HG02588 (cell line): ENCODE results near the gene CORO1C.
"Not testable (repeated sequence)": the region's sequence is repeated elsewhere in the genome, so short reads cannot be mapped to it uniquely, and the experiment has no call there.

ENCODE experiments used
- ATAC-seq: cut with Tn5 transposase; IDR thresholded peaks from one replicate; pipeline ENCODE4 v1.9.1; 2021; ENCODE audit warnings: mild to moderate bottlenecking, moderate library complexity; ENCODE audit not compliant: unreplicated experiment

The CORO1C gene

GRCh38 chr12:108731105-108731865 lies at the start of gene CORO1C:
Gene CORO1C, minus strand, starts transcription at chr12:108731518. Its CDS starts 30,200 bp downstream, at chr12:108701318.
- ATAC-seq: peak; percentile 63

- ATAC-seq: no peak
These were observed 48.8 kb upstream of the CORO1C start for GRCh38 chr12:108779998-108780688.

DNA sequence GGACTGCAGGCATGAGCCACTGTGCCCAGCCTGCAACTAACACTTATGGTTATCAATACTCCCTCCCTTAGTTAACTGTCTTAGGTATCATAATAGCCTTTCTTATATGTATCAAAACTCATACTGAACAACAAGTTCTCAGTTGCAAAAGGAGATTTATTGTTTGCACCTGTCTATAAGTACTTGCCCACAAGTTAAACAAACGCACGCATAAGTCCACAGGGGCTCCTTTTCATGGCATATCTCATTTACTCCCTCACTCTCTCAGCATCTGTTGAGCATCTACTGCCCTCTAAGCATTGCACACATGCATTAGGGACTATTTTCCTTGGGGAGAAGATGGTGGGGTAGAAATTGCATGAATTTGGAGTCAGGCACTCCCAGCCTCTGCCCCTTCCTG lies 46.7 kb upstream of the CORO1C start:
- ATAC-seq: no peak

DNA sequence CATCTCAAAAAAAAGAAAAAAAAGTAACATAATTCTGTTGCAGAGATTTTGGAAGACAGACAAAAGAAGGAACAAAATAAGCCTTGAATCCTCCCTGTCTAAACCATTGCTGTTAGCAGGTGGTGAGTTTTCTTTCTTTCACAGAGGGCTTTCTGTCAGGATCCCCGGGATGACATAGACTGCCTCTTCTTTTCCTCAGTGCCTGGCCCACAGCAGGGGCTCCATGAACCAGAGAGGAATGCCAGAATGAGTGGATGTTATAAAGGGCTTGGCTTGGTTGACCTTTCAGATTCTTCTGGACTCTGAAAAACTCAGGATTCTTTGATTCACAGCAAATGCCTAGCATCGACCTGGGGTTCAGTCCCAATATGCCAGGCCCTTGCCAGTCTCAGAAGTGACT lies 45.8 kb upstream of the CORO1C start:
- no peak for ATAC-seq

DNA sequence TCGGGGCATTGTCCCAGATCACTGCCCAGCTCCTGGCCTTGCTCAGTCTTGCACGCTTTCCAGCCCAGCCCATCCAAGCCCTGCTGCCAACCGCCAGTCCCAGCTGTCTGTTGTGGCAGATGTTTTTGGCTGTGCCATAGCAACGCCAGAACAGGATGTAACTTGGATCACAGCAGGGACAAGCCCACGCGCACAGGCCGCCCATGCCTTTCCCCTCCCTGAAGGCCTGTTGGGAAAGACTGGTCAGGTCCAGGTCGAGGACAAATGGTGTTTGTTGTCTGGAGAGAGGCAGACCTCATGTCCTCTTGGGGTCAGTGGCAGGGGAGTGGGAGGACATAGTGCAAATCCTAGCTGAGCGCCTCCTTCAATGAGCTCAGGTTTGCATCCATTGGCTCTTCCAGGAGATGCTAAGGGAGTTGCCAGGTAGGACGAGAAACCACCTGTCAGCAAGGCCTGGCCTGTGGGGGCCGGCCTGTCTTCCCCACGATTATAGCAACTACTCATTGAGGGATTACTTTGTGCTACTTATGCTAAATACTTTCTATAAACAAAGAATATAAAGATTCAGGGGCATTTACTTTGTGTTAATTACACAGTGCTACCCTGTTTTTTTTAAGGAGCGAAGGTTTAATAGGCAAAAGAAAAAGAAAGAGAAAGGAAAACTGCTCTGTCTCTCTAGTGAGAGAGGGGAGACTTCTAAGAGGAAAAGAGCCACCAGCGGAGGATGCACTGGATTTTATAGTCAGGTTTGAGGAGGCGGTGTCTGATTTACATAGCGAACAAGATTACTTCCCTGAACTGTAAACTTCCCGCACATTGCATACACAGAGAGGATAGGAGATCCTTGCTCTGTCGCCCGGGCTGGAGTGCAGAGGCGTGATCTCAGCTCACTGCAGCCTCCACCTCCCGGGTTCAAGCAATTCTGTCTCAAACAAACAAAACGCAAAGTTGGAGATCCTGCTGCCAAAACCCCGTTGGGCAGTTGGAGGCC lies 42.8 kb upstream of the CORO1C start:
- no peak for ATAC-seq

- ATAC-seq: no peak
These were observed 41.8 kb upstream of the CORO1C start for GRCh38 chr12:108772891-108773797.

DNA sequence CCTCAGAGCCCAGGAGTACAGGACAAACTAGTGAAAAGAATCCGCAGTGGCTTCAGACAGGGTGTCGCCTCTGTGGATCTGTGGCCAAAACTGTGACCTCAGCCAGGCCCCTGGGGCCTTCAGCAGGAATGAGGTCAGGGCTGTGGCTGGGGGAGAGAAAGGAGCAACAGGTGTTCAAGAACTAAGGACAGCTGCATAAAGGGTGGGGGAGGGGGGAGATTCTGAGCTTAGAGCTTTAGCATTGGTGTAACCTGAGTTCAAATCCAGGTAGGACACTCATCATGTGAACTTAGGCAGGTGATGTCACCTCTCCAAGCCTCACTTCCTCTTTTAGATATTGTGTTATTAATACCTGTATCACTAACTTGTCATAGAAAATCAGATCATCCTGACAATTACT lies 40.9 kb upstream of the CORO1C start:
- no peak for ATAC-seq

DNA sequence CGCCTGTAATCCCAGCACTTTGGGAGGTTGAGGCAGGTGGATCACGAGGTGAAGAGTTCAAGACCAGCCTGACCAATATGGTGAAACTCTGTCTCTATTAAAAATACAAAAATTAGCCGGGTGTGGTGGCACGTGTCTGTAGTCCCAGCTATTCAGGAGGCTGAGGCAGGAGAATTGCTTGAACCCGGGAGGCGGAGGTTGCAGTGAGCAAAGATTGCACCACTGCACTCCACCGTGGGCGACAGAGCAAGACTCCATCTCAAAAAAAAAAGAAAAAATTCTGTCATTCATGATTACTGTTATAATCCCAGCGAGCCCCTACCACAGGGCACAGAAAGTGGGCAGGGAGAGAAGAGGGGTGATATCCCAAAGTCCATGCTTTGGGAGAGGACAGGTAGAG lies 40.5 kb upstream of the CORO1C start:
- ATAC-seq: not testable (repeated sequence)

DNA sequence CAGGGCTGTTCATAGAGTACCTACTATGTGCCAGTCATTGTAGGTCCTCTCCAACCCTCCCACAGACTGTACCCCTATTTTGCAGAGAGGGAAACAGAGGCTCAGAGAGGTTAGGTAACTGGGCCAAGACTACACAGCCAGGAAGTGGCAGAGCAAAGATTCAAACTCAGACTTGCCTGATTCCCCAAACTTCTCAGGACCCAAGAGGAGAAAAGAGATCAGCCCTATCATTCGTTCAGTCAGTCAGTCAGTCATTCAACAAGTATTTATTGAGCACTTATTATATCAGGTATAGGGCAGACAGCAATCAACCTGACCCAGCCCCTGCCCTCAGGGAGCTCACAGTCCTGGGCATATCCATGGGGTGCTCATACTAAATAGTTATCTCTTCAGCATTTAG lies 39.6 kb upstream of the CORO1C start:
- ATAC-seq: no peak

DNA sequence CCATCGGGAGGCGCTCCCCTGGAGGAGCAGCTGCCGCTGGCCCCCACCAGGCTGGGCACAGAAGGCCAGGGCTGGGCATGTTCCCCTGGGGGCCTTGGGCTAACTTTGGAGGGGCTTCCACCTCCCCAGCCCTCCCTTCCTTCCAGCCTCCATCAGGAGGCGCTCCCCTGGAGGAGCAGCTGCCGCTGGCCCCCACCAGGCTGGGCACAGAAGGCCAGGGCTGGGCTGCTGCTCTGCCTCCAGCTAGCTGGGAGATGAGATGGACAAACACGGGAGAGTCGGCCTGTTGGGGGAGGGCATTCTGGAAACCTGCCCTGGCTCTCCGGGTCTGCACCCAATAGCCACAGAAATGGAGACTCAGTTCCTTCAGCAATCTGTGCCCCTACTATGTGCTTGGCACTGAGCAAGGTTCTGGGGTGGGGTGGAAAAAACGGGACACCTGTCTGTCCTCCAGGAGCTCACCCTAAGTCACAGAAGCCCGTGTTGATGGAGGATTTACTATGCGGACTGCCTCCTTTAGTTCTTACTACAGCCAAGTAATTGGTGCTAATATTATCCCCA lies 39.0 kb upstream of the CORO1C start:
- ATAC-seq: no peak

- ATAC-seq: peak; percentile 51
These were observed 37.5 kb upstream of the CORO1C start for GRCh38 chr12:108768591-108769500.

DNA sequence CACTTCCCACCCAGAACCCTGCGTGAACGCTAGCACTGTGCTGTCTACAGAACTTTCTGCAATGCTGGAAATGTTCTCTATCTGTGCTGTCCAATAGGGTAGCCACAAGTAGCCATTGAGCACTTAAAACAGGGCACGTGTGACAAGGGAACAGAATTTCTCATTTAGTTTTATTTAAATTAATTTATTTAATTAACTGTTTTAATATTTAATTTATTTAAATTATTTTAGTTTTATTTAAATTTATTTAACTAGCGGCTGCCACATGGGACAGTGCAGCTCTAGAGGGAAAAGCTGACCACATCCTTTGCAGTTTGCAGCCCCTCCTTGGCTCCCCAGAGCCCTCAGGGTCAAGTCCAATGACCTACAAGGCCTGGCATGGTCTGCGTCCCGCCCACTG lies 35.0 kb upstream of the CORO1C start:
- ATAC-seq: no peak

DNA sequence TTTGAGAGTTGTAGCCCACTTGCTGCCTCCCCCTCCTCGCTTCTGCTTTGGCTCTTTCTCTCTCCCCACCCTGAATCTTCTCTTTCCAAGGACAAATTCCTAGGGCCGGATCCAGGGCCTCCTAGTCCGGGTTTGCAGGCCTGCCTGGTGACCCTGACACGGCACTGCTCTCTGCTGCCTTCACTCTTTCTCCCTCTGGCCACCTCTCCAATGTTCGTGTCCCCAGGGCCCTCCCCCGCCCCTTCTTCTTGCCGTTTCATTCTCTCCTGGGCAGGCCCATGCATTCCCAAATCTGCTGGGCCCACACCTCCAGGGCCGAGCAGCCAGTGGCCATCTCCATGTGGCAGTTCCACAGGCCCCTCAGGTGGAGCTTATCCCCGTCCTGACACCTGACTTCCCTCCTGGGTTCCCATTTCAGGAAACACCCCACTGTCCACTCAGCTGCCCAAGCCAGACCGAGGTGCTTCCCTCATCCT lies 34.0 kb upstream of the CORO1C start:
- ATAC-seq: no peak

- no peak for ATAC-seq
These were observed 33.4 kb upstream of the CORO1C start for GRCh38 chr12:108764540-108765288.

GRCh38 chr12:108761226-108761625 lies 29.9 kb upstream of the CORO1C start:
- ATAC-seq: no peak

- ATAC-seq: no peak
These were observed 28.6 kb upstream of the CORO1C start for GRCh38 chr12:108759924-108760323.

DNA sequence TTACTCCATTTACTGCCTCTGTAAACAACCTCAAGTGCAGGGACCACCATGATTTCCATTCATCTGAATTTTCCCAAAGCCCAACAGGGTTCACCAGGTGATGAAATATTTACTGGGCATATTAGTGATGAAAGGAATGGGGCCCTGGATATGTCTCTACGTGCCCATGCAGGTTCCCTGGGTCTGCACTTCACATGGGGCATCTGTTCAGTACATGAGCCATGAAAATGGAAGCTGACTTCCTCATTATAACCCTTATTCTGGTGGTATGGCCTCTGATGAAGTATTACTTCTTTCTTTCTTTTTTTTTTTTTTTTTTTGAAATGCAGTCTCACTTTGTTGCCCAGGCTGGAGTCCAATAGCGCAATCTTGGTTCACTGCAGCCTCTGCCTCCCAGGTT lies 26.5 kb upstream of the CORO1C start:
- ATAC-seq: no peak

GRCh38 chr12:108756421-108756820 lies 25.1 kb upstream of the CORO1C start:
- no peak for ATAC-seq
